Vagina (tissue), 2 donors: ENCODE measurements around the gene THSD7A. TPM values are rescaled to one million over a fixed set of nuclear protein-coding genes. Genes with fewer than 3 reads are reported as not detected.

Source experiments
- DNase-seq, 2 donors: peaks; one replicate each; pipeline ENCODE4 v3.0.0-alpha.2; 2017; ENCODE audit errors: extremely low spot score in 2 of 2
- H3K27ac ChIP-seq: fragments of 200-600 bp; sonication (generic); one replicate; pipeline ENCODE4 v1.5.1; 2019
- H3K27me3 ChIP-seq: fragments of 200-600 bp; sonication (generic); one replicate; pipeline ENCODE4 v1.5.1; 2019
- H3K36me3 ChIP-seq, 2 donors: fragments of 200-600 bp; sonication (generic); one replicate each; pipeline ENCODE4 v1.5.1; 2017 to 2019
- H3K4me1 ChIP-seq: fragments of 200-600 bp; sonication (generic); one replicate; pipeline ENCODE4 v1.5.1; 2019
- H3K4me3 ChIP-seq, 2 donors: fragments of 200-600 bp; sonication (generic); 1 replicate in 1 of 2; 2 replicates in 1 of 2; pipeline ENCODE4 v1.5.1; 2016 to 2019
- H3K9me3 ChIP-seq: fragments of 200-600 bp; sonication (generic); one replicate; pipeline ENCODE4 v1.5.1; 2019
- CTCF ChIP-seq, 3 experiments: fragments of 450-650 bp in 2 of 3; fragments of 200-600 bp in 1 of 3; sonication (generic) in 1 of 3; IDR thresholded peaks; one replicate each; pipeline ENCODE4 v1.5.1; 2017 to 2019; ENCODE audit warnings: antibody characterized with exemption in 3 of 3, mild to moderate bottlenecking in 2 of 3, moderate library complexity in 2 of 3
- POLR2A ChIP-seq, 2 donors: fragments of 450-650 bp; IDR thresholded peaks; one replicate each; pipeline ENCODE4 v1.6.1; 2017; ENCODE audit warnings: antibody characterized with exemption in 2 of 2, mild to moderate bottlenecking in 2 of 2, moderate library complexity in 2 of 2
- POLR2AphosphoS5 ChIP-seq, 2 donors: sonication (generic); formaldehyde crosslinking; IDR thresholded peaks; one replicate each; pipeline ENCODE4 v1.9.0; 2017; ENCODE audit warnings: antibody characterized with exemption in 2 of 2, mild to moderate bottlenecking in 2 of 2, low read depth in 1 of 2; ENCODE audit not compliant: insufficient read depth in 1 of 2
- intact Hi-C: fragments of 100-400 bp; cut with DNase I; formaldehyde crosslinking; loops from one replicate; pipeline ENCODE4 v1.15.1; 2023
- total RNA-seq: library from RNA; depleted of rRNA; stranded (reverse); fragments of >200 nt; gene quantifications from one replicate; pipeline ENCODE4 v1.2.3, GENCODE V29; 2016

THSD7A gene
- total RNA-seq, 1 donor from 2014 or later, result 9.3 TPM

GRCh38 chr7:11404355-11404754, 427.6 kb downstream of the THSD7A start:
- TF ChIP-seq CTCF (IDR thresholded peaks at IDR 0.05) (no peak), POLR2AphosphoS5 (IDR thresholded peaks at IDR 0.05; ENCODE audit: insufficient read depth in 1 of 2, low read depth in 1 of 2) (no peak), POLR2A (IDR thresholded peaks at IDR 0.05) (no peak)
- no peak for DNase-seq
- Histone ChIP-seq H3K4me3 (no peak overlapping the region), H3K27ac (no peak overlapping the region), H3K36me3 (peaks cover 0 to 3% of the 10 kb centered on the region in 2 donors), H3K4me1 (no peaks in the 10 kb centered on the region), H3K27me3 (no peaks in the 10 kb centered on the region), H3K9me3 (no peaks in the 10 kb centered on the region)
- intact Hi-C loops, result no loop called here

GRCh38 chr7:11403781-11404180, 428.2 kb downstream of the THSD7A start:
- Histone ChIP-seq H3K27me3 (no peaks in the 10 kb centered on the region), H3K36me3 (peaks cover 0 to 3% of the 10 kb centered on the region in 2 donors), H3K4me1 (no peaks in the 10 kb centered on the region), H3K27ac (no peak overlapping the region), H3K4me3 (no peak overlapping the region), H3K9me3 (no peaks in the 10 kb centered on the region)
- TF ChIP-seq POLR2AphosphoS5 (IDR thresholded peaks at IDR 0.05; ENCODE audit: insufficient read depth in 1 of 2, low read depth in 1 of 2), result no peak
- no peak for TF ChIP-seq CTCF (IDR thresholded peaks at IDR 0.05)
- intact Hi-C loops, result no loop called here
- no peak for DNase-seq

GRCh38 chr7:11394438-11394837, 437.6 kb downstream of the THSD7A start:
- no peaks in the 10 kb centered on the region for H3K9me3 ChIP-seq
- H3K4me1 ChIP-seq, result no peaks in the 10 kb centered on the region
- TF ChIP-seq CTCF (IDR thresholded peaks at IDR 0.05) (no peak), POLR2A (IDR thresholded peaks at IDR 0.05) (no peak), POLR2AphosphoS5 (IDR thresholded peaks at IDR 0.05; ENCODE audit: insufficient read depth in 1 of 2, low read depth in 1 of 2) (no peak)
- H3K27ac ChIP-seq, result no peak overlapping the region
- H3K27me3 ChIP-seq, result no peaks in the 10 kb centered on the region
- H3K36me3 ChIP-seq, result no peaks in the 10 kb centered on the region
- no peak for DNase-seq
- intact Hi-C loops, result no loop called here
- no peak overlapping the region for H3K4me3 ChIP-seq

- Histone ChIP-seq H3K27me3 (no peaks in the 10 kb centered on the region), H3K4me3 (no peak overlapping the region), H3K9me3 (no peaks in the 10 kb centered on the region), H3K36me3 (no peaks in the 10 kb centered on the region), H3K4me1 (no peaks in the 10 kb centered on the region), H3K27ac (no peak overlapping the region)
- intact Hi-C loops, result no loop called here
- DNase-seq, result no peak
- TF ChIP-seq CTCF (IDR thresholded peaks at IDR 0.05), result no peak
- no peak for TF ChIP-seq POLR2A (IDR thresholded peaks at IDR 0.05)
- TF ChIP-seq POLR2AphosphoS5 (IDR thresholded peaks at IDR 0.05; ENCODE audit: insufficient read depth in 1 of 2, low read depth in 1 of 2), result no peak
These were observed 452.4 kb downstream of the THSD7A start for GRCh38 chr7:11379641-11380040.

GRCh38 chr7:11376529-11376928, 455.5 kb downstream of the THSD7A start:
- Histone ChIP-seq H3K4me1 (no peaks in the 10 kb centered on the region), H3K9me3 (no peaks in the 10 kb centered on the region), H3K27me3 (no peaks in the 10 kb centered on the region), H3K27ac (no peak overlapping the region), H3K36me3 (no peaks in the 10 kb centered on the region), H3K4me3 (no peak overlapping the region)
- no peak for DNase-seq
- TF ChIP-seq POLR2AphosphoS5 (IDR thresholded peaks at IDR 0.05; ENCODE audit: insufficient read depth in 1 of 2, low read depth in 1 of 2) (no peak), POLR2A (IDR thresholded peaks at IDR 0.05) (no peak), CTCF (IDR thresholded peaks at IDR 0.05) (no peak)
- intact Hi-C loops, result no loop called here
